Activated naive CD8-positive, alpha-beta T cell treated with anti-CD3 and anti-CD28 coated beads, Interleukin-2, amount 50 U/mL, for 16 hours (primary cell): ENCODE results near the gene AATK.

Source experiments
- DNase-seq: peaks from one replicate; pipeline ENCODE4 v3.0.0-alpha.2; 2020; ENCODE audit warnings: low read depth, low spot score

AATK gene

DNA sequence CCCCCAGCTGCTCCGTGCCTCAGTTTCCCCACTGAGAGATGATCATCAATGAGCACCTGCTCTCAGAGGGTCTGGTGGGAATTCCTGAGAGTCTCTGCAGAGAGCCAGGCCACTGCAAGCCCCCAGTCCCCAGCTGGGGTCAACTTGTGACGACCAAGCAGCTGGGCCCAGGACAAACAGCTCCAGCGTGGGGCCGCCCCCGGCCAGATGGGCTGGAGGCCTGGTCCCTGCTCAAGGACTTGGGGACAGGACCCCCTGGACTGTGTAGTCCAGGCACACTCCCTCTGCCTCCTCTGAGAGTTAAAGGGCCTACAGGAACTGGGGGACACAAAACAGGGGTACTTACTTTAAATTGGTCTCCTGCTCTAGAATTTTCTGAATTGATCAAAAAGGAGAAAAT is 16.6 kb upstream of the AATK start:
- no peak for DNase-seq

- DNase-seq: no peak
These were observed 15.8 kb upstream of the AATK start for GRCh38 chr17:81181811-81182185.

- DNase-seq: no peak
These were observed 15.1 kb upstream of the AATK start for GRCh38 chr17:81180836-81181810.

- no peak for DNase-seq
These were observed 13.8 kb upstream of the AATK start for GRCh38 chr17:81179861-81180260.

GRCh38 chr17:81179220-81179619 is 13.2 kb upstream of the AATK start:
- DNase-seq: no peak

DNA sequence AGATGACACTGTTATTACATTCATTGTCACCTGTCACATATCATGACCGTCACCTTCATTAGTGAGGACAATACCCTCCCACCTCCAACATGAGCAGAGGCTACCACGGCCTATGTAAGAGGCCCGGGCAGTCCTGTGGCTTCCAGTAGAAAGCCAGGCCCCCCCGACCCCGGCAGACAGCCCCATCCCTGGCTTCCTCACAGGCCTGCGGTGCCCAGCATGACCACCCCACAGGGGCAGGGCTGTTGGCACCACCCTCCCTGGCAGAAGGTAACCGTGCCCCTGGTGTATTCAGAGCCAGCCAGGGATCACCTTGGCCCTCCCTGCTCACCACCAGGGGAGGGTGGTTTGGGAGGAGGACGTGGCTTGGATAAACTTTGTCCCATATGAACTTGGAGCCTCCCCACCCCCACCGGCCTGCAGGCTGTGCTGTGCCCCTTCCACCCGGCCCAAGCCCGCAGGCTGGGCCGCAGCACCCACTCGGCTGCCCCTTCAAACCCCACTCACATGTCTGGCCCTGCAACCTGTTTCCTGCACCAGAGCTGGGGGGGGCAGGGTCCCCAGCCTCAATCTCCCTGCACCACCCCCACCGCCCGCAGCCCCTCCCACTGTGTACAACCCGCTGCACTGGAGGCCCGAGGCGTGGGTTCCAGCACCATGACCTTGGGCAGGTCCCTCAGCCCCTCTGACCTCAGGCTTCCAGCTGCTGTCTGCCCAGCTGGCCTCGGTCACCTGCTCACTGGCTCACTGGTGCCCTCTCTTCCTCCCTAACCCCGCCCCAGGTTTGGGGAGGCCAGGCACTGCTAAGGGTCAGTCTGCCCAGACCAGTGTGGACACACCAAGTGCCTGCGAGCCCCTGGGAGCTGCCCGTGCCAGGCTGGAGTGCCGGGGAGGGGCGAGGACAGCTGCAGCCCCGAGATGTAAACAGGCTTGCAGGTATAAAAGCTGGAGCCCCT is 12.4 kb upstream of the AATK start:
- DNase-seq: no peak

- DNase-seq: no peak
These were observed 10.6 kb upstream of the AATK start for GRCh38 chr17:81176666-81177065.

GRCh38 chr17:81173762-81174155 is 7.7 kb upstream of the AATK start:
- no peak for DNase-seq

GRCh38 chr17:81173052-81173761 is 7.2 kb upstream of the AATK start:
- no peak for DNase-seq

GRCh38 chr17:81171941-81172340 is 5.9 kb upstream of the AATK start:
- DNase-seq: no peak

GRCh38 chr17:81170727-81171494 is 4.9 kb upstream of the AATK start:
- no peak for DNase-seq

DNA sequence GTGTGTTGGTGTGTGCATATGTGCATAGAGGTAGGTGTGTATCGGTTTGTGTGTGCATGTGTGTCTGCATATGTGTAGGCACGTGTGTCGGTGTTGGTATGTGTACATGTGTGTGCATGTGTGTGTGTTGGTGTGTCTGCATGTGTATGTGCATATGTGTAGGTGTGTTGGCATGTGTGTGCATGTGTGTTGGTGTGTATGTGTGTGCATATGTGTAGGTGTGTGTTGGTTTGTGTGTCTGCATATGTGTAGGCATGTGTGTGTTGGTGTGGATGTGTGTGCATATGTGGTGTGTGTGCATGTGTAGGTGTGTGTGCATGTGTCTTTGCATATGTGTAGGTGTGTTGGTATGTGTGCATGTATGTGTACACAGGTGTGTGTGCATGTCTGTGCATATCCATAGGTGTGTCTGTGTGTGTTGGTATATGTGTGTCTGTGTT is 3.9 kb upstream of the AATK start:
- DNase-seq: no peak

DNA sequence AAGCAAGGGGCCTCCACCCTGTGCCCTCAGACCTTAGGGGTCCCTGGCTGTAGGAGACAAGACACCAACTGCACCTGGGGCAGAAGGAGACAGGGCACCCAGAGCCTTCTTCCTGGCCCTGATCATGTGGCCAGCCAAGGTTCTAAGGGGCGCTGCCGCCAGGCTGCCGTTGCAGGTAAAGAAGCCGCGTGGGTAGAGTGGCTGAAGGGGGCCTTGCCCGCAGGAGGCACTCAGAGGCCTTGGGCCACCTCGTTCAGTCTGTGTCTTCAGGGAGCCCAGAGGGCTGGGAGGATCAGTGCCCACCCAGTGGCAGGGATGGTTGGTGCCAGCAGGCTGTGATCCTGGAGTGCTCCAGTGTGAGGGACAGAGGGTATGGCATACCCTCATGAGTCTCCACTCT is 1.6 kb upstream of the AATK start:
- no peak for DNase-seq

- DNase-seq: no peak
These were observed 1.1 kb upstream of the AATK start for GRCh38 chr17:81167194-81167524.

DNA sequence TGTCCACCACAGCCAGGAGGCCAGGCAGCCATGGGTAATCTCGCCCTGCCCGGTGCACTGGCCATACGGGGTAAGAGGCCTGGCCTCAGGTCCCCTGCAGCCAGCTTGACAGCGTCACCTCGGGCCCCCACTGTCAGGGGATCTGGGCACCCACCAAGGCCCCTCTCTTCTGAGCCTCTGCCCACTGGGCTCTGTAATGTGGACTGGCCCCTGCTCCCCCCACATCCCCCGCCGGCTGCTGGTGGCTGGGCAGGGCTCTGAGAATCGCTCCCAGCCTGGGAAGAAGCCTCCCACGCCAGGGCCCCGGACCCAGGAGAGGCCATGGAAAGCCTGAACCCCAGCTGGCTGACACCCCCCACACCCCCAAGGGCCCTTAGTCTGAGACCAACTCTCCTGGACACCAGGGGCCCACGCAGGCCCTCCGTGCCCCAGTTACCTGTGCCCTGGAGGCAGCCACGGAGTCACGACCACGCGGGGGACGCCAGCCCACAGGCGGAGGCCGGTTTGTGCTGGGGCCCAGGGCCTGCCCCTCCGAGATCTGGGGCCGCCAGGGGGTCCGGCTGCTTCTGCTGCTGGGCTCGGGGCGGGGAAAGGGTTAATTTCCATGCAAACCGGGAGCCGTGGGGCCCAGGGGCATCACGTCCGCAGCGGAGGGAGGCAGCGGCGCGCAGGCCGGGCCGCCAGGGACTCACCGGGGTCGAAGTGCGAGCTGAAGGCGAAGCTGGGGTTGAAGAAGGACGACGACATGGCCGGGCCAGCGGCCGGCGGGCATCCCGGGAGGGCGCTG is 582 bp downstream of the AATK start, which contains the start of gene PVALEF:
TSS of gene PVALEF (plus strand) at position 262 of the 787 bp plus-strand sequence. CDS start 15,720 bp downstream, outside the sequence.
- DNase-seq: no peak

GRCh38 chr17:81164371-81165245 is 1.4 kb downstream of the AATK start:
- no peak for DNase-seq

DNA sequence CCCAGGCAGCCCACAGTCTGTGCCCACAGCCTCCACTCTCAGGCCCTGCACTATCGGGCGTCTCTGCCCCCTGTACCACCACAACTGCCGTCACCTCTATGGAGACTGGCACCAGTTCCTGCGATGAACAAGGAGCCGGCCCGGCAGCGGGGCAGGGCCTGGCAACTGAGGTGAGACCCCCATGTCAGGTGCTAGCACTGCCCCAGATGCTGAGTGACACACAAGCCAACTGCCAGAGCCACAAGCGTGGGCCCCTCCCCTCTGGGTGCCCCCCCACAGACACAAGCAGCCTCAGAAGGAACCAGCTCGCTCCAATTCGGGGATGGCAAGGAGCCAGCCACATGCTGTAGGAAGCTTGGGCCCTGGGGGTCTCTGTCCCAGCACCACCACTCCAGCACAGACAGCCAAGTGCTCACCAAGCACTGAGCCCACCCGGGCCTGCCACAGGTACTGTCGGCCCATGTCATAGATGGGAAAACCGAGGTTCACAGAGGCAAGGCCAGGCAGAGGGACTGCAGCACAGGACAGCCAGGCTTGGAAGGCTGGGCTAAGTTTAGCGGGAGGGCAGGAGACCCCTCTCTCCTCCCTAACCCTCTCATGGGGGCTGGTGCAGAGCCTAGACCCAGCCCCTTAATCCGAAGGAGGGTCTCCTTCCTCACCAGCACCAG is 2.2 kb downstream of the AATK start:
- DNase-seq: no peak

DNA sequence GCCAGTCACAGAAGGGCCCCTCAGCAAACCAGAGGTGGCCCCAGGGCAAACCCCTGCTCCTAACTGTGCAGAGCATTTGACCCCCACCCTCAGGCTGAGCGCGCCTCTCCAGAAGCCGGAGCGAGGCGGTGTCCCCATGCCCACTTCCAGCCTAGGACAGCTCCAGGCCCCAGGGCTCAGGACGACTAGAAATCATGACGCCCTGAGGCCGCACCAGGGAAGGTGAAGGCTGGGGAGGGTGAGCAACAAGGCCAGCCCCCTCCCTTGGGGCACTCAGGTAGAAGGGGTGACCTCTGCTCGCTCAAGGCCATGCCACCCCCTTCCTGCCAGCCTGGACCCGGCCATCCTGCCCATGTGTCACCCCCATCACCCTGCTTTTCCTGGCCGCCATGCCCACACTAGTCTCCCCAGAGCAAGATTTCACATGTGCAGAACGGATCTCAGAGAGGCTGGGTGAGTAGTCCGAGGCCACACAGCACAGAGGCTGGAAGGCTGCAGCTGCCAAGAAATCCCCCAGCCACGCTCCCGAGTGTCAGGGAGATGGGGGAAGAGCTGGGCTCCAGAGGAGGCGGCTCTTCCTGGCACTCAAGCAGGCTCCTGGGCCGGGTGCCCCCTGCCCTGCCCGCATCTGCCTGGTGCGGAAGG is 2.8 kb downstream of the AATK start:
- DNase-seq: no peak
